ENCODE results near the gene CCND2.
A peak's percentile ranks its signal among the peaks of the same experiment; 100 is the strongest.
"Not testable (repeated sequence)": the region's sequence is repeated elsewhere in the genome, so short reads cannot be mapped to it uniquely, and the experiment has no call there.

The CCND2 gene

DNA sequence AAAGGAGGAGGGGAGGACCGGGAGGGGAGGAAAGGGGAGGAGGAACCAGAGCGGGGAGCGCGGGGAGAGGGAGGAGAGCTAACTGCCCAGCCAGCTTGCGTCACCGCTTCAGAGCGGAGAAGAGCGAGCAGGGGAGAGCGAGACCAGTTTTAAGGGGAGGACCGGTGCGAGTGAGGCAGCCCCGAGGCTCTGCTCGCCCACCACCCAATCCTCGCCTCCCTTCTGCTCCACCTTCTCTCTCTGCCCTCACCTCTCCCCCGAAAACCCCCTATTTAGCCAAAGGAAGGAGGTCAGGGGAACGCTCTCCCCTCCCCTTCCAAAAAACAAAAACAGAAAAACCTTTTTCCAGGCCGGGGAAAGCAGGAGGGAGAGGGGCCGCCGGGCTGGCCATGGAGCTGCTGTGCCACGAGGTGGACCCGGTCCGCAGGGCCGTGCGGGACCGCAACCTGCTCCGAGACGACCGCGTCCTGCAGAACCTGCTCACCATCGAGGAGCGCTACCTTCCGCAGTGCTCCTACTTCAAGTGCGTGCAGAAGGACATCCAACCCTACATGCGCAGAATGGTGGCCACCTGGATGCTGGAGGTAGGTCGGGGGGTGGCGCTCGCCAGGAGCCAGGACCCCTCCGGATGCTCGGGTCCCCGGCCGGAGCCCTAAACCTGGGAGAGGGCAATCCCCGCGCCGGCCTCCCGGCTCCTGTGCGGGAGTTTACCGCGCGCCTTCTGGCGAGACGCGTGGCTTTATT is at the start of gene CCND2:
Gene CCND2 (plus strand): TSS at position 111 of the 744 bp plus-strand sequence. CDS start 279 bp downstream, at position 390.
- peak; percentile 82 for DNase-seq (ENCODE audit: low spot score)

DNA sequence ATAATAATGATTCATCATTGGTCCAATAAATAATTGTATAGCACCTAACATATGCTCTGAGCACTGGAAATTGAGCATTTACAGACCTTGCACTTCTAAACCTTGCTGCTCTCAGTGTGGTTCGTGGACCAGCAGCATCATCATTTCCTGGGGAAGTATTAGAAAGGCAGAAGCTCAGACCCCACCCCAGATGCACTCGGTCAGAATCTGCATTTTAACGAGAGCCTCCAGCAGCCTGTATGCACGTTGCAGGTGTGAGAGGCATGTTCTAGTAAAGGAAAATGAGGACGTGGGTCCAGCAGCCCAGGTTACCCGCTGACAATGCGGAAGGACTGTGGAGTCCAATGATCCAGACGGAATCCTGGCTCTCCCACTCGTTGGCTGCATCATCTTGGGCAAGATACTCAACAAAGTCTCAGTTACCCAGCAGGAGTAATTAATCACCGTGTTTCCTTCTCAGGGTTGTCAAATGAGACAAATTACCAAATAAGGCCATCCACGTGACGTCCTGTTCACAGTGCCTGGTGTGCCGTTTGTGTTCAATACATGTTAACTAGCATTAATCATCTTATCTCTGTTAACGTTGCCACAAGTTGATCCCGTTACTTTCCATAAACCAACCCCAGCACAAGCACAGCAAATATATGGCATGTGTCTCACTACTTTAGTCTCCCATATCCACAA is 49.2 kb upstream of the CCND2 start:
- no peak for DNase-seq (ENCODE audit: low spot score)

DNA sequence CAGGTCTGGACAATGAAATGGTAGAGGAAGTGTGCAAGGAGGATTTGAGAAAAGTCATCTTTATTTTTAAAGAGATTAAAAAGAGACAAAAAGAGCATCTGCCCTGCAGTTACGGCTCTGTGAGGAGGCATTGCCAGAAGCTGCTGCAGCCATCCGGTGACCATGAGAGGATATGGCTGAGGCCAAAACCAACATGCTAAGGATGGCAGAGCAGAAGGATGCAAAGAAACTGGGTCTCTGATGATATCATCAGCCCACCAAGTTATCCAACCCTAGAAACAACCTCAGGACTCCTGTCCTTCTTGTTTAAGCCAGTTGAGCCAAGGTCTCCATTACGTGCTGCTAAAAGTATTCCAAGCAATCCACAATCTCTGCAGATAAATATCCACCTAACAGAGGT is 48.0 kb upstream of the CCND2 start:
- DNase-seq (ENCODE audit: low spot score): no peak

DNA sequence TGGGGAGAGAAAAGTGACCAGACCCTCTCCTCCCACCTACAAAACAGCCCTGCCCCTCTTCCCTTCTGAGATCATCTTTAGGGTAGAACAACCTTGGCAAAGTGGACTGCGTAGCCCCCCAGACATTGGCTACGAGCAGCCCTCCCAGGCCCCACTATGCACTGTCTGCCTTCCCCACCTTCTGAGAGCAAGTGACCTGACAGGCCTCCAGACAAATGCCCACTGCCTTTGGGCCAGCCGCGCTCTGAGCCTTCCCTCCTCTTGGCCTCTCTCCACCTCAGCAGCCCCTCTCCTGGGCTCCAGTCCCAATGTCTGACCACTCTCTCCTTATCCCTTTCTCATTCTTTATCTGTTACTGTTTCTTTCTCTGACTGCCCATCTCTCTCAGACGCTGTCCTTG is 46.5 kb upstream of the CCND2 start:
- DNase-seq (ENCODE audit: low spot score): no peak

DNA sequence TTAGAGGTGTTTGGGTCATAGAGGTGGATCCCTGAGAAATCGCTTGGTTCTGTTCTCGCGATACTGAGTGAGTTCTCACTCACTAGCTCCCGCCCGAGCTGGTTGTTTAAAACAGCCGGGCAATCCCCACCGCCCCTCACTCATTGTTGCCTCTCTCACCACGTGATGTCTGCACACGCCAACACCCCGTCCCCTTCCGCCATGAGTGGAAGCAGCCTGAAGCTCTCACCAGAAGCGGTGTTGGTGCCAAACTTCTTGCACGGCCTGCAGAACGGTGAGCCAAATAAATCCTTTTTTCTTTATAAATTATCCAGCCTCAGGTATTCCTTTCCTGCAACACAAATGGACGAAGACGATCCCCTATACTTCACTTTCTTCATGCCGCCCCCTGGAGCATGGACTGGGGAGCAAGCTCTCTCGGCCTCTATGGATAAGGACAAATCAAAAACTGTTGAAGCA is 45.4 kb upstream of the CCND2 start:
- DNase-seq (ENCODE audit: low spot score): no peak

DNA sequence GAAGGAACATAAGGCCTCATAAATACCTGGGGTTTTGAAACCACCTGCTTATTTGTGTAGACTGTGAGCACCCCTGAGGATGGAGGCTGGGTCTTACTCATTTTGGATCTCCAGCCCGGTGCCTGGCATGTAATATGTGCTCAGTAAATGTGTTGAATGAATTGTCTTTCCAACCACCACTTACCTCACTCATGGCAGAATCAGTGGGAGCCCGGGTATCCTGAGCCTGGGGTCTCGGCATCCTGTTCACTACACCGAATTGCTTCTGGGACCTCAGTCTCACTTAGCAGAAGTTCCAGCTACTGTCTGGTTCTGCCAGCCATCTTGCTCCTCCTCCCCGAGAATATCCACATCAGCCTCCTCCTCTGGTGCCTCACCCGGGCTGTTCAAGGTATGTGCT is 43.0 kb upstream of the CCND2 start:
- no peak for DNase-seq (ENCODE audit: low spot score)

DNA sequence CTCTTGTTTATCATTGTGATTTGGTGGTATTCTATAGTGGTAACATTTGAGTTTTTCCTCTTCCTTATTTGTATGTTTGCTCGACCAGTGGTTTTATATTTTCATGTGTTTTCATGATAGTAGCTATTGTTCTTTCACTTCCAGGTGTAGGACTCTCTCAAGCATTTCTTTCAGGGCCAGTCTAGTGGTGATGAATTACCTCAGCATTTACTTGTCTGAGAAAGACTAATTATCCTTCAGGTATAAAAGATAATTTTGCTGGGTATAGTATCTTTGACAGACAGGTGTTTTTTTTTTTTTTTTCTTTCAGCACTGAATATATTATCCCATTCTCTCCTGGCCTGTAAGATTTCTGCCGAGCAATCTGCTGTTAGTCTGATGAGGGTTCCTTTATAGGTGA is 35.0 kb upstream of the CCND2 start:
- no peak for DNase-seq (ENCODE audit: low spot score)

DNA sequence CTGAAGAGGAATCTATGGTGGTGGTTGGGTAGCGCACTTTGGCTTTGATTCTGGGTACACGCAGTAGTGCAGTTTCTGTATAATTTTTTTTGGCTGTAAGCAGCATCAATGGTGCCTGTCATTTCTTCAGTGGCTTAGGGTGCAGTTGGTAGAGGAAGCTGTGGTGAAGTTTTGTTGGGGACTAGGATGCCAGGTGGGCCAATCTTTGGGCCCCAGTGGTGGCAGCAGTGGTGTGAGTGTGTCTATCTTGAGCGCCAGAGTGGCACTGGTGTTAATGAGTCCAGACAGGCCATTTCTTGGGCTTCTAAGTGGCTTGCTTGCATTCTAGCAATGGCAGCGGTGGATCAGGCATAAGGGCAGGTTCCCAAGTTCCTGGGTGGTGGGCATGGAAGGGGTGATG is 33.8 kb upstream of the CCND2 start:
- DNase-seq (ENCODE audit: low spot score): no peak

DNA sequence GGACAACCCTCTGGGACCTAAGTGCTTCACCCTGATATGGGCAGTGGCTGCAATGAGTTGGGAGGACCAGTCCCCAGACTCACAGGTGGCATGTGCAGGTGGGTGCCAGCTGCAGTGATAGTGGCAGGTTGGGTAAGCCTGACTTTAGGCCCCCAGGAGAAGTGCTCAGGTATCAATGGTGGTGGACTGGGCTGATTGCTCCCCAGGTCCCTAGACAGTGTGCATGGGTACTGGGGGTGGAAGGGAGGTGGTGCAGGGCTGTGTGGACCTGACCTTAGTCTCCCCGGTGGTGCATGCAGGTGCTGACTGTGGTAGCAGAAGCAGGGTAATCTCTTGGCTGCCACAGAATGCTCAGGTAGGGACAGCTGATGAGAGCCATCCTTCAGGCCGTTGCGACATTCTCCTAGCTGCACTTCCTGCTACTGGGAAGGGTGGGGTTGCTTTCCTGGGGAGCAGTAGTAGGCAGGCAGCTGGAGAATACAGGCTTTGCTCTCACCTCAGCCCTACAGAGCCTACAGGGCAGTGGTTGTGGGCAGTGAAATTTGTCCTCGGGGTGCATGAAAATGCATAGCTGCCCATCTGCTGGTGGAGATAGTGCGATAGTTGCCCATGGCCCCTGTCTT is 33.3 kb upstream of the CCND2 start:
- no peak for DNase-seq (ENCODE audit: low spot score)

DNA sequence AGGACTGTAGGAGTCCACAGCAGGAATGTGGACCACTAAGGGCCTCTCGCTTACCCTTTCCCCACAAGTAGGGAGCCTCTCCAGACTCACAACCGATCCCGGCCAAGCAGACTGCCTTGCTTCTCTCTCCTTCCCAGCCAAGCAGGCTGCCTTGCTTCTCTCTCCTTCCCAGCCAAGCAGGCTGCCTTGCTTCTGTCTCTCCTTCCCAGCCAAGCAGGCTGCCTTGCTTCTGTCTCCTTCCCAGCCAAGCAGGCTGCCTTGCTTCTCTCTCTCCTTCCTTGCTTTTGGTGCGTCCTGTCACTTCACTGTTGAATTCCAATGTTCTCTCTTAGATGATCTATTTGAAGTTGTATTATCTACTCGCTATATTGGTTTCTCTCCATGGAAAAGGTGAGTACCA is 32.6 kb upstream of the CCND2 start:
- DNase-seq (ENCODE audit: low spot score): no peak

DNA sequence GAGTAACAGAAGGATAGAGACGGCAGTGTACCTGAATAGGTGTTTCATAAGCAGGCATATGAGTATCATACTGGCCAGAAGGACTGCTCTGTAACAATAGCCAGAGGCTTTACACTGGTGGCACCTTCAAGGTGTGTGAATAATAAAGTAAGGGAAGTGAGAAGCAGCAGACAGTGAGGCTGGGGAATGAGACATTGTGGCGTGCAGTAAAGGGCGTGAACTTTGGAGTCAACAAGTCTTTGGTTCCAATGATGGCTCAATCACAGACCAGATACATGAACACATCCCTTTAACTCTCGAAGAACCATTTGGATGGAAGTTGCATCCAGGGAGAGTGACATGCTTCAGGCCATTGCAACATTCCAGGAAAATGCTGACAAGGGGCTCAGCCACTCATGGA is 32.0 kb upstream of the CCND2 start:
- DNase-seq (ENCODE audit: low spot score): no peak

DNA sequence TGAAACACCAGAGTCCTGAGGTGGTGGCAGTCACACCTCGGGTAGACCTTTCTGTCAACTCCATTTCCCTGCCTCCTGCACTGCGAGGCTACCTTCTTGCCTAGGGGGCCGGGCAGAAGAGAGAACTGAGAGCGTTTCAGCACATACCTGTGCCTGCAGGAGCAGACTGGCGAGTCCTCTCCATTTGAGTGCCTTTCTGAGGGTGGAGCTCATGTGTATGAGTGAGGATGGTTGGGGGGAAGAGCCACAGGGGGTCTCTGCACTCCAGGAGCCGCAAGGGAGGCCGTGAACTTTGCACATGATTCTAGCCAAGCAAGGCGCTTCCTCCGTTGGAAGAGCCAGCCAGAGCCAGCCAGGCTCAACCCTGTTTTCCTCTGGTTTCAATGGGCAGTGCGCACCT is 31.0 kb upstream of the CCND2 start:
- DNase-seq (ENCODE audit: low spot score): no peak

DNA sequence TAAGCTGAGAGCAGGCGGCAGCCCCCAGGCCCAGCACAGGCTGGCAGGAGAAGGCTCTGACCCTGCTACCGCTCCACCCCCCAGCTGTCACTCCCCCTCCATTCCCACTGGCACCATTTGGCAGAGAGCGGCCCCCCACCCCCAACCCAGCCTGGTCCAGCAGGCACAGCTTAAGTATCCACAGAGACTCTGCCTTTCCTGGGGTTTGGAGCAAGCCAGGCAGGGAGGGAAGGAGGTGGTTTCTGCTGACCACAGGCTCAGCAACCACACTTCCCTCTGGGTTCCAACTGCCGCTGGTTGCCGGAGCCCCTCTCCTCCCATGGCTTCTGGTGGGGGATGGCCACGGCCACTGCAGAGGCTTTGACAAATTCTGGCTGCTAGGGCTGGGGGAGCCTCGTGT is 30.5 kb upstream of the CCND2 start:
- DNase-seq (ENCODE audit: low spot score): no peak

DNA sequence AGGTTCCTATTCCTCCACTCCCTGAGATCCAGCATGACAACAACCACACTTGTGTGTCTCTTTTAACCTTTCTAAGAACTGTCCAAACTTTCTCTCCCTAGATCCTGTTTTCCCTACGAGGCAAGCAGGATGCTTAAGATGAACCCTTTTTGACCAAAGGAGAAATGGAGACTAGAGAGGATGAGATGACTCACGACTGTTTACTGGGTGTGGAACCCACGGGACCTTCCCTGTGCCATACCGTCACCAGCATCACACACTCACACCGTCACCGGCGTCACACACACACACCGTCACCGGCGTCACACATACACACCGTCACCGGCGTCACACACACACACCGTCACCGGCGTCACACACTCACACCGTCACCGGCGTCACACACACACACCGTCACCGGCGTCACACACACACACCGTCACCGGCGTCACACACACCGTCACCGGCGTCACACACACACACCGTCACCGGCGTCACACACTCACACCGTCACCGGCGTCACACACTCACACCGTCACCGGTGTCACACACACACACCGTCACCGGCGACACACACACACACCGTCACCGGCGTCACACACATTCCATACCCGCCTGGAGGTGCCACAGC is 30.0 kb upstream of the CCND2 start:
- DNase-seq (ENCODE audit: low spot score): not testable (repeated sequence)

DNA sequence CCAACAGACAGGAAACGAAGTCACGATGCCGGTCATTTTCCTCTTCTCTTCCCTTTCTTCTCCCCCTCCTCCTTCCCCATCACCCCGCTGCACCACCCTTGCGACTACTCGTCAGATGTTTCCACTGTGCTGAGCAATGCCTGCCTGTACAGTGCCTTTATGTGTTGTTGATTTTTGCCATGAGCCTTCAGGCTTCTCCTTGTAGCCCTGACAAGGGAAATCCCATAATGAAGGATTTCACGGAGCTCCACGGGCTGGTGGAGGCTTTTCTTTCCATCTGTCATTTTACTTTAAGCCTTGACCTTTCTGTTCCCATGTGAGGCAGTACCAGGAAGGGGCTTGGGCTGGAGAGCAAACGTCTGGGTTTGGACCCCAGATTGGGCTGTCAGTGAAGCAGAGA is 28.7 kb upstream of the CCND2 start:
- no peak for DNase-seq (ENCODE audit: low spot score)

DNA sequence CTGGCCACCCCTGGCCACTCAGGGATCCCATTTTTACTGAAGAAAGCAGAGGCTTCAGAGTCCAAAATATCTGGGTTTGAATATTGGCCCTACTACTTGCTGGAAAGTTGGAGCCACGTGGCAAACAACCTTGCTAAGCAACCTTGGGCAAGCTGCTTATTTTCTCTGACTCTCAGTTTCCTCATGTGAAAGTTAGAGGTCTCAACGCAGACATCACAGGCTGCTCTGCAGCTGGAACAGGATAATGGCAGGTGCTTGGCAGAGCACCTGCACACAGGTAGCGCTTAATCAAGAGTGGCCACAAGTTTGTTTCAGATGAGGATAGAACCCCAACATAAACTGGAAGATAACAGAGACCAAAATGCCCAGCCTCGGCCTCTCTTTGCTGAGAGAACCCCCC is 28.1 kb upstream of the CCND2 start:
- no peak for DNase-seq (ENCODE audit: low spot score)

DNA sequence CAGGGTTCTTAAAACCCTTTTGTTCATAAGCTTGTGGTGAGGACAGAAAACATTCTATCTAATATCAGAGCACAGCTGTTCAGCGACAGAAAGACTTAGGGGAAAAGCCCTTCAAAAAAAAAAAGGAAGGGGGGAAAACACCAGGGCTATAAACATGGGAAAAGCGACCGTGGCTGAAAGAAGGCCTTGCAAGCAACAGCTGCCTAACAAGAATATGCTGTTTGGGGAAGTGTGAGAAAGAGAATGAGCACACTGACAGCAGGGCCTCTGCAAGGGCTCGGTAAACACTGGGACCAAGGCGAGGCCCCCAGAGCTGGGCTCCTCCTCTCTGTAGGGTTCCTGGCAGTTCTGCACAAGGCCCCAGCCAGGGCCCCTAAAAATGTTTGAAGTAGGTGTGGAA is 27.4 kb upstream of the CCND2 start:
- DNase-seq (ENCODE audit: low spot score): no peak

DNA sequence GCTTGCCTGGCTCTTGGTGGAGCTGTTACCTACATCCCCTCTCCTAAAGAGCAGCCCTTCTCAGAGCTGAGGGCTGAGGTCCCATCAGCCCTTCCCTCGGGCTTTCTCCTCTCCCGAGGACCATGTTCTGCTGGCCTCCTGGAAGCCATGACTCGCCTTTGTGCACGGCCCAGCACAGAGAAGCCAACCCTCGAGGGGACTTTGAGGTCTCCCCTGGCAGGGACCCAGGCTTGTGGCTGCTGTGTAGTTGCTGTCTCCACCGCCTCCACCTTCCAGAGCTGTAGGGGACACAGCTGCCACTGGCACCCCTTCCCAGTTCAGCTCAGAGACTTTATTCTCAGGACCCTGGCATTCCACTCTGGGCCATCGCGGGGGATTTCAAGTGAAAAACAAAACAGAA is 22.9 kb upstream of the CCND2 start:
- DNase-seq (ENCODE audit: low spot score): no peak

DNA sequence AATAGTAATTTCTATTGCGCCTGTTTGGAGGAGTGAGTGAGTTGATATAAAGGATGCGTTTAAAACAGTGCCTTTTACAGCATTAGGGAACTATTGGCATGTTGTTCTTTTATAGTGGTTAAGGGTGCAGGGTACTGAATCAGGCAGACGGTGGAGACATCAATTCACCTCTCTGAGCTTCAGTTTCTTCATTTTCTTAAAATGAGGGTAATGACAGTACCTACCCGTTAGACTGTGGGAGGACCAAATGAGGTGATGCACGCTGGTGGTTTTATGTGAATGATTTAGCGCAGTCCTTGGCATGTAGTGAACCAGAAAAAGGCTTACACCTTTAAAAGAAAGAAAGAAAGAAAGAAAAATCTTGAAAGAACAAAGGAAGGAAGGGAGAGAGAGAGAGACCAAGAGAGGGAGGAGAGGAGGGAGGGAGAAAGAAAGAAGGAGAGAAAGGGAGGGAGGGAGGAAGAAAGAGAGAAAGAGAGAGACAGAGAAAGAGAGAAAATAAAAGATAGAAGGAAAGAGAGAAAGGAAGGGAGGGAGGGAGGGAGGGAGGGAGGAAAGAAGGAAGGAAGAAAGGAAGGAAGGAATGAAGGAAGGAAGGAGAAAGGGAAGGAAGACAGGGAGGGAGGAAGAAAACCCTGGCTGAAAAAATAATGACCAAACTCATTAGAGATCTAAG is 22.2 kb upstream of the CCND2 start:
- no peak for DNase-seq (ENCODE audit: low spot score)

DNA sequence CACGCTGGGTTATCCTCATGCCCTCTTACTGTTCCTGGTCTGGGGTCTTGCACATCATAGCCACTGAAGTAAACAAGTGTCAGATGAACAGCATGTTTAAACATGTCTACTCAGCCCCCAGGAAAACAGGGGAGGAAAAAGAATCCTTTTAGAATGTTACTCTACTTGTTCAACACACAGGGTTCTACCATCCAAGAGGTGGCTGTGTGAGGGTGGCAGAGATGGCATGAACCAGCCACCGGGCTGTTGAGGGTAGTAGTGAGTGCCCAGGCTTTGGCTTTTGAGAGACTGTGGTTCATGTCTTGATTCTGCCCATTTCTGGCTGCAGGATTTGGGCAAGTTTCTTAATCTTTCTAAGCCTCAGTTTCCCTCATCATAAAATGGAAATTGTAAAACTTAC is 21.6 kb upstream of the CCND2 start:
- no peak for DNase-seq (ENCODE audit: low spot score)

DNA sequence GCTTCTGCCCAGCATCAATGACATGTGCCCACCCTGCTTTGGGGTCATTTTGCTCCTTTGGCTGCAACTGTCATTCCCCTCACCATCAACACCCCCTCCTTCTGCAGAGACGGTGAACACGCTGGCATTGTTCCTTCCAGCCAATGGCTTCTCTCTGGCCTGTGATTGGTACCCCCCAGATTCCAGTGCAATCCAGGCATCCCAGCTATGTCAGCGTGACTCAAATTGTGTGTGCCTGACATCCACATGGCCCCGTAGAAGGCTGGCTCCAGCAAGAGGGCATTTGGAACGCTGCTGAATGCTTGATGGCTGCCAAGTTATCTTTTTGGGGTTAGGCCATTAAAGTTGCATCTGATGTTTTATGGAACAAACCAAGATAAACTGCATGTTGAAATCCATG is 21.0 kb upstream of the CCND2 start:
- no peak for DNase-seq (ENCODE audit: low spot score)

Measured in putamen (tissue), 1 donor.